Activated CD8-positive, alpha-beta T cell treated with anti-CD3 and anti-CD28 coated beads, Interleukin-2, amount 10 ng/mL, durations not matched to agents 7 days and 5 days (primary cell): ENCODE results near the gene DIPK1B. TPM values are rescaled to one million over a fixed set of nuclear protein-coding genes. Genes with fewer than 3 reads are reported as not detected.

ENCODE experiments used
- ATAC-seq: fragments of 150-1000 bp; cut with Tn5 transposase; one replicate; pipeline ENCODE4 v1.10.0; 2021; ENCODE audit warnings: moderate library complexity
- CTCF ChIA-PET: fragments of 350-600 bp; sonication (Branson Sonifier 250); formaldehyde crosslinking; loops from one replicate; lab custom pipeline; 2021; ENCODE audit warnings: antibody characterized with exemption; lab: Charles Lee
- POLR2A ChIA-PET: fragments of 350-600 bp; sonication (Branson Sonifier 250); formaldehyde crosslinking; loops from one replicate; lab custom pipeline; 2021; ENCODE audit warnings: antibody characterized with exemption; lab: Charles Lee
- DNase-seq: peaks from one replicate; pipeline ENCODE4 v3.0.0-alpha.2; 2020
- H3K27ac Mint-ChIP-seq: one replicate; pipeline ENCODE4 v1.8.0; 2021; ENCODE audit warnings: mild to moderate bottlenecking, mixed read lengths
- H3K27me3 Mint-ChIP-seq: one replicate; pipeline ENCODE4 v1.8.0; 2021; ENCODE audit warnings: low read depth, mixed read lengths
- H3K36me3 Mint-ChIP-seq: one replicate; pipeline ENCODE4 v1.8.0; 2021; ENCODE audit warnings: low read depth, mixed read lengths
- H3K4me1 Mint-ChIP-seq: one replicate; pipeline ENCODE4 v1.8.0; 2021; ENCODE audit warnings: low read depth, mixed read lengths
- H3K4me3 Mint-ChIP-seq: one replicate; pipeline ENCODE4 v1.8.0; 2021; ENCODE audit warnings: mild to moderate bottlenecking, mixed read lengths
- H3K9me3 Mint-ChIP-seq: one replicate; pipeline ENCODE4 v1.8.0; 2022; ENCODE audit warnings: mixed read lengths; ENCODE audit not compliant: insufficient read depth
- total RNA-seq, 2 experiments: library from RNA; stranded (reverse); gene quantifications; one replicate each; pipeline ENCODE4 v1.2.3, GENCODE V29; 2021

The DIPK1B gene
- total RNA-seq, 2 experiments from 2014 or later: 0.16 TPM; not detected in 1

DNA sequence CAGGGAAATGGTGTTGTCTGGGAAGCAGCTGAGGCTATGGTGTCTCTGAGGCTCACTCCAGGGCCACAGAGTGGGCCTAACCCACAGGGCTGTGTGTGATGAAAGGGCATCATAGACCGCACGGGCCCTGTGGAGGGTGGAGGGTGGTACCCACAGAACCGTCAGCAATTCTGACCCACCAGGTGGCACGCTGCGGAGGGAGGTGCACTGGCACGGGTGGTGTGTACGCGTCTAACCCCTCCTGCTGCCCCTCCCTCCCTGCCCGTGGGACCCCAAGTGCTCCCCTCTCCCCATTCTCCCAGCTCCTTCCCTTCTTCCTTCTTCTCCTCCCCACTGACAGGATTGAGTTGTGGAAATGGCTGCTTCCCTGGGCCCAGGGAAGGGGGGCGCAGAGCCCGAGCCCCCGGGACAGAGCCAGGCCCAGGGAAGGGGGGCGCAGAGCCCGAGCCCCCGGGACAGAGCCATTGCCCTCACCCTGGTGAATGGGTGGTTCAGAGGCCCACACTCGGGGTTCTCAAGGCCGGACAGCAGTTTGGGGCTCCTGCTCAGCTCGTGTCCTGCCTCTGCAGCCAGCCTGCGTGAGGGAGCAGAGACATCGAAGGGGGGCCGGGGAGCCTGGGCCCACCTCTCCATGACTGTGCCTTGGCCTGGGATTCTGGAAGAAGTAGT, 23.6 kb downstream of the DIPK1B start:
- no peaks in the 10 kb centered on the region for H3K4me1 Mint-ChIP-seq
- H3K36me3 Mint-ChIP-seq: no peaks in the 10 kb centered on the region
- no peak overlapping the region for H3K27ac Mint-ChIP-seq
- CTCF ChIA-PET: no interaction called here
- H3K27me3 Mint-ChIP-seq: no peaks in the 10 kb centered on the region
- no peak overlapping the region for H3K4me3 Mint-ChIP-seq
- ATAC-seq: no peak
- POLR2A ChIA-PET: no interaction called here
- no peaks in the 10 kb centered on the region for H3K9me3 Mint-ChIP-seq
- DNase-seq: no peak

DNA sequence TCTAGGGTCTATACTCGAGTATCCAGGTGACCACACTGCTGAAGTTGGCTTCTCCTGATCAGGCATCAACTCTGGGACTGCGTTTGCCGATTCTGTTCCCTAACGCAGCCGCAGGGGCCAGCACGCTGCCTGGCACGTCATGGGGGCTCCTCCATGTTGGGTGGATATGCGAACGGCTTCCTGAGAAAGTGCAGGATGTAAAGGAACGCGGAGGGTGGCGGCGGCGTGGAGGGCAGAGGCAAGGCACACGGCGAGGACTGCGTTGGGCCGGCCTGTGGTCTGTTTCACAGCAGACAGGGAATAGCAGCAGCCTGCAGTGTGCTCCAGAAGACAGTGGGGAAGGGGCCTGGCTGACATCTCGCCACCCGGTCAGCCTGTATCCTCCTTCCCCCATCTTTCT, 26.6 kb downstream of the DIPK1B start:
- no peak for DNase-seq
- Mint-ChIP-seq H3K4me3 (no peak overlapping the region), H3K27me3 (no peaks in the 10 kb centered on the region), H3K36me3 (no peaks in the 10 kb centered on the region), H3K9me3 (no peaks in the 10 kb centered on the region), H3K27ac (no peak overlapping the region), H3K4me1 (peaks cover 7% of the 10 kb centered on the region)
- ChIA-PET POLR2A (interaction anchor here (1.4 kb wide), 1 partner anchor 11 kb away, joined by 8 read pairs; no protein-coding TSS in a partner anchor), CTCF (no interaction called here)
- no peak for ATAC-seq

DNA sequence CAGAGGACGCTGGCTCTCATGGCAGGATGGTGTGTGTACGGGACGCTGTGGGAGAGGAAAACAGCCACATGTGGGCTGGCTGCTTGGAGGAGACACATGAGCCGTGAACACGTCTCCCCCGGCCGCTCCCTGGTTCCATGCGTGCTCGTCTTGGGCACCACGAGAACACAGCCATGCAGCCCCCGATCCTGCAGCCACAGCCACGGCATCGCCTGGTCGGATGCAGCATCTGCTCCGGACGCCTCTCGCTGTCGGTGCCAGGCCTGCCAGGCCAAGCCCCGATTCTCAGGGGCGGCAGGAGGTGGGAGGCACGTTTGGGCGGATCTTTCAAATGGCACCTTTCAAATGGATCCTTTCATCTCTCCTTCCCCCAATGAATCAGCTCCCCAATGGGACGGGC, 27.1 kb downstream of the DIPK1B start:
- no peaks in the 10 kb centered on the region for H3K9me3 Mint-ChIP-seq
- POLR2A ChIA-PET: no interaction called here
- no peaks in the 10 kb centered on the region for H3K36me3 Mint-ChIP-seq
- ATAC-seq: no peak
- CTCF ChIA-PET: interaction anchor here (1.4 kb wide), 1 partner anchor 18 kb away, joined by 4 read pairs; the partner anchor contains the start of gene LCN8
- no peak overlapping the region for H3K27ac Mint-ChIP-seq
- peaks cover 7% of the 10 kb centered on the region for H3K4me1 Mint-ChIP-seq
- H3K4me3 Mint-ChIP-seq: no peak overlapping the region
- H3K27me3 Mint-ChIP-seq: no peaks in the 10 kb centered on the region
- no peak for DNase-seq

DNA sequence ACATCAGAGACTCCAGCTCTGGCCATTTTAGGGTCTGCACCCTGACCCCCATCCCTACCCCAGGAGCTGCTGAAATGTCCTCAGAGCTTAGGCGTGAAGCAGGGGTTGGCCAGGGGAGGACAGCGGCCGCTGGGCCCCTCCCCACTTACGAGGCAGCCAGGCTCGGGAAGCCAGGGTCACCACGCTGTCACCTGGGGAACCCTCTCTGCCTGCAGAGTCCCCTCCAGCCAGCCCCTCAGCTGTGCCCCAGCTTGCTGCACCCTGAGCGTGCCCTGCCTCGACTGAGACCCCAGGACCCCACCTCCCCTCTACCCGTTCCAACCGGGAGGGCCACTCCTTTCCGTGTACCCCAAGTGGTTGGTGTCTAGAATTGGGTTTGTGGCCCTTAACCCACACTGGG, 27.7 kb downstream of the DIPK1B start:
- H3K9me3 Mint-ChIP-seq: no peaks in the 10 kb centered on the region
- no peak overlapping the region for H3K27ac Mint-ChIP-seq
- peaks cover 7% of the 10 kb centered on the region for H3K4me1 Mint-ChIP-seq
- H3K27me3 Mint-ChIP-seq: no peaks in the 10 kb centered on the region
- no peak overlapping the region for H3K4me3 Mint-ChIP-seq
- DNase-seq (no peak), ATAC-seq (no peak)
- no peaks in the 10 kb centered on the region for H3K36me3 Mint-ChIP-seq
- POLR2A ChIA-PET: no interaction called here
- CTCF ChIA-PET: interaction anchor here (1.4 kb wide), 1 partner anchor 18 kb away, joined by 4 read pairs; the partner anchor contains the start of gene LCN8

DNA sequence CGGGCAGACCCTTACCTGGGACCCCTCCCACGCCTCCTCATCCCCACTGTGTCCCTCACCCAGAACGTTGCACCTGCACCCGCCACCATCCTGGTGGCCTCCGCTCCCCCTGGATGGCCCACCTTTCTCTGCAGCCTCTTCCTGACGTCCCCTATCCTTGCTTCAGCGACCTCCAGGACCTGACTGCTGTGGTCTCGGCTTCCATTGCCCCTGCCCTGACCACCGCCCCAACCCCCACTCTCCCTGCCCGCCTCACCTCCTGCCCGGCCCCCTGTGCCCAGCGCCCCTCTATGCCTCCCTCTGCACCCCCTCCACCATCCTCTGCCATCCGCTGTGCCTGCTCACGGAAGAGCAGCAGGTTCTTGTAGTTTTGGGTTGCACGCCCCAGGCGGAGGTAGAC, 28.1 kb downstream of the DIPK1B start:
- Mint-ChIP-seq H3K36me3 (no peaks in the 10 kb centered on the region), H3K27me3 (no peaks in the 10 kb centered on the region), H3K4me1 (peaks cover 7% of the 10 kb centered on the region), H3K9me3 (no peaks in the 10 kb centered on the region), H3K27ac (peak overlapping the region; percentile 46), H3K4me3 (peak overlapping the region; percentile 25)
- DNase-seq (no peak), ATAC-seq (no peak)
- POLR2A ChIA-PET: interaction anchor here (1.1 to 2.3 kb wide), 2 partner anchors 12 to 22 kb away, joined by 3 to 13 read pairs; no protein-coding TSS in a partner anchor
- CTCF ChIA-PET: interaction anchor here (1.4 kb wide), 1 partner anchor 17 kb away, joined by 4 read pairs; the partner anchor contains the start of gene LCN8

DNA sequence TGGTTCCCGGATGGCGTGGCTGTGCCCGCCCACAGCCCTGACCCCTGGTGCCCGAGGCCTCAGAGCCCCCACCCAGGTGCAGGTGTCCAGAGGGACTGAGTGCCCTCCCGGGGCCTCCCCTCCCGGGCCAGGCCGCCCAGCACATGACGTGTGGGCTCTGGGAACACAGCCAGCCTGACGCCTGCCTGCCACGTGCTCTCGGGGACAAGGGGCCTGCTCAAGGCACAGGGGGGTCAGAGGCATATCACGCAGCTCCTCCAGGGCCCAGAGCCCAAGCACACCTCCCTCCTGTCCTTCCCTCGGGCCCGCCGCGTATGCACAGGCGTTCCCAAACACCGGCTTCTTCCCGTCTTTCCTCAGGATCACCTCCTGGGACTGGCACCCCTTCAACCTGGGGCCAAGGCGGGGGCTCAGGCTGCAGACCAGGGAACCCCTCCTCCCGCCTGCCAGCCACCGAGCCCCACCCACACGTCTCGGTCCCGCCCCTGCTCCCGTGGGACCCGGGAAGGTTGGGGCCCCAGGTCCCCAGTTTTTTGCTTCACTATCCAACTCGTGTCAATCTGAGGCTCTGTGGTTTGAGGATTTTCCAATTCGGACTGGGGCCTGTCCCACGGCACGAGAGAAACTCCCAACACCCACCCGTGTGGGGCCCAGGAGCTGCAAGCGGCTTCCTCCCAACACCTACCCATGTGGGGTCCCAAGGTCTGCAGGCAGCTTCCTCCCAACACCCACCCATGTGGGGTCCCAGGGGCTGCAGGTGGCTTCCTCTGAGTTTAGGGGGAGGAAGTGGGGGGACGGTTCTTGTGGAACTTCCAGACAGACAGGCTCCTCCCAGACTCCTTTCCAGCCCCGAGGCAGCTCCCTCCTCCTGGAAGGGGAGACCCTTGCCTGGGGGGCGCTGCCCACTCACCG, 28.9 kb downstream of the DIPK1B start:
- POLR2A ChIA-PET: interaction anchor here (1.1 to 2.3 kb wide), 2 partner anchors 12 to 23 kb away, joined by 3 to 13 read pairs; no protein-coding TSS in a partner anchor
- H3K4me3 Mint-ChIP-seq: peak overlapping the region; percentile 50
- no peak for DNase-seq

DNA sequence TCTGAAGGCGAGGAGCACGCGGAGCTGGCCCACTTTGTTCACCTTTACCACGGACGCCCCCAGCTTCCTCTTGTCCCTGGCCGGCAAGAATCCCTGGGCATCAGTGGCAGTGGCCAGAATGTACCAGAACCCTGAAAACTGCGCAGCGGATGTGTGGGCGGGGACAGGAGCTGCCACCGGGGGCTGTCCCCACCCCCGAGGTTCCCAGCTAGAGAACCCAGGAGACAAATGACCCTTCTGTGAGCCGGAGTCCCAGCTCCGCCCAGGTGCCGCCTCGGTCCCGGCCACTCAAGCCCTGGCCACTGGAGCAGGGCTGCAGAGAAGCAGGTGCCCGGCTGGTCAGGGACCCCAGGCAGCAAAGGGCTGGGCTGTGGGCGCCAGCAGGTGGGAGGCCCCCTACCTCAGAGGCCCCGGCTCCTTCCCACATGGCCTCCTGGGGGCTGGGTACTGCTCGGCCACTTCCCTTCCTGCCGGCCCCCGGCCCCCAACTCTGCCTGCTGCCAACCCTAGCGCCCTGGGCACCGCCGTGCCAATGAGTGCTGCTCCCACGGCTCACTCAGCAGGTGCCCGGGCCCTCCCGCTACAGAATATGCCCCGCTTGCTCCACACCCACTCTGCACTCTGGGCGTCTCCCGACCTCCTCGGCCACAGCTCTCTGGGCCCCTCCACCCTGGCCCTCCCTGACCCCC, 29.7 kb downstream of the DIPK1B start:
- POLR2A ChIA-PET: interaction anchor here (0.6 to 2.3 kb wide), 2 partner anchors 13 to 15 kb away, joined by 3 to 13 read pairs; no protein-coding TSS in a partner anchor
- DNase-seq: peak; percentile 63

More for the DNA sequence above, 28.9 kb downstream of the DIPK1B start:
- no peaks in the 10 kb centered on the region for H3K9me3 Mint-ChIP-seq
- H3K27ac Mint-ChIP-seq: no peak overlapping the region
- ATAC-seq: peak; percentile 31
- no peaks in the 10 kb centered on the region for H3K36me3 Mint-ChIP-seq
- CTCF ChIA-PET: interaction anchor here (1.0 kb wide), 1 partner anchor 12 kb away, joined by 5 read pairs; no protein-coding TSS in a partner anchor
- H3K4me1 Mint-ChIP-seq: peaks cover 7% of the 10 kb centered on the region
- H3K27me3 Mint-ChIP-seq: no peaks in the 10 kb centered on the region

DNA sequence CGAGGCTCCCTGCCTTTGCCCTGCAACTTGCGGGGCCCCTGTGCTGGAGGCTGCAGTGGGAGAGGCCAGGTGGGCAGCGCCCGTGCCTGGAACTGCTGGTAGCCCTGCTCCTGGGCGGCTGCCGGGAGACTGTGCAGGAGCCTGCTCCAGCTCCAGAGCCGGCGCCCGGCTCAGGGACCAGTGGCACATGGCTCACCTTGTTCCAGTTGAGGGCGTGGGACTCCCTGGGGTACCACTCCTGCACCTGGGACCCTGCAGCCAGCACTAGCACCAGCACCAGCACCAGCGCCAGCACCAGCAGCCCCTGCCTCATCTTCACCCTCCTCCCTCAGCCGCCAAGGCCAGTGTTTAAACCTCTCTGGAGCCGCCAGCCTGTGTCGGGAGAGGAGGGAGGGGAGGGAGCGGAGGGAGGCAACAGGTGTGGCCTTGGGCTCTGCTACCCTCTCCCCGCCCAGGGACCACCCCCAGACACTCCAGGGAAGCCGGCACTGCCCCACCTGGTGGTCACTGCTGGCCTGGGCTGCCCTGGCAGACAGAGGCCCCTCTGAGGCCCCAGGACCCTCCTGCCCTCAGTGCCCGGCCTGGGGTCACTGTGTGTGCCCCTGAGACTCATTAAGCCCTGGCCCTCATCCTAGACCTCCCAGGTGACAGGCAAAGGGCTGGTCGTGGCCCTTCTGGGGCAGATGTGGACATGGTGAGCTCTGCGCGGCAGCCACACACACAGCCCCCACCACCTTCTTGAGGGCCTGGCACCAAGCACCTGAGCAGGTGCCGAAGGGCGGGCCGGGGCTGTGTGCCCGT, 30.4 kb downstream of the DIPK1B start, which contains the start of gene LCN10:
Gene LCN10, minus strand, starts transcription at position 350 of the 801 bp plus-strand sequence. Its CDS starts 37 bp downstream, at position 313.
- Mint-ChIP-seq H3K4me3 (peak within 1 kb of the TSS; percentile 50), H3K4me1 (peaks cover 7% of the 10 kb centered on the region), H3K9me3 (no peaks in the 10 kb centered on the region), H3K36me3 (no peaks in the 10 kb centered on the region), H3K27me3 (no peaks in the 10 kb centered on the region), H3K27ac (peak within 1 kb of the TSS; percentile 57)
- ATAC-seq (no peak), DNase-seq (no peak)
- CTCF ChIA-PET: interaction anchor here (1.1 to 1.3 kb wide), 2 partner anchors 16 to 304 kb away, joined by 3 read pairs; no protein-coding TSS in a partner anchor
- POLR2A ChIA-PET: interaction anchor here (2.3 kb wide), 1 partner anchor 14 kb away, joined by 13 read pairs; no protein-coding TSS in a partner anchor

More for the DNA sequence above, 29.7 kb downstream of the DIPK1B start:
- no peaks in the 10 kb centered on the region for H3K9me3 Mint-ChIP-seq
- H3K4me3 Mint-ChIP-seq: peak overlapping the region; percentile 50
- peak; percentile 66 for ATAC-seq
- CTCF ChIA-PET: interaction anchor here (1.0 kb wide), 1 partner anchor 13 kb away, joined by 5 read pairs; no protein-coding TSS in a partner anchor
- peak overlapping the region; percentile 57 for H3K27ac Mint-ChIP-seq
- H3K36me3 Mint-ChIP-seq: no peaks in the 10 kb centered on the region
- peaks cover 7% of the 10 kb centered on the region for H3K4me1 Mint-ChIP-seq
- no peaks in the 10 kb centered on the region for H3K27me3 Mint-ChIP-seq

DNA sequence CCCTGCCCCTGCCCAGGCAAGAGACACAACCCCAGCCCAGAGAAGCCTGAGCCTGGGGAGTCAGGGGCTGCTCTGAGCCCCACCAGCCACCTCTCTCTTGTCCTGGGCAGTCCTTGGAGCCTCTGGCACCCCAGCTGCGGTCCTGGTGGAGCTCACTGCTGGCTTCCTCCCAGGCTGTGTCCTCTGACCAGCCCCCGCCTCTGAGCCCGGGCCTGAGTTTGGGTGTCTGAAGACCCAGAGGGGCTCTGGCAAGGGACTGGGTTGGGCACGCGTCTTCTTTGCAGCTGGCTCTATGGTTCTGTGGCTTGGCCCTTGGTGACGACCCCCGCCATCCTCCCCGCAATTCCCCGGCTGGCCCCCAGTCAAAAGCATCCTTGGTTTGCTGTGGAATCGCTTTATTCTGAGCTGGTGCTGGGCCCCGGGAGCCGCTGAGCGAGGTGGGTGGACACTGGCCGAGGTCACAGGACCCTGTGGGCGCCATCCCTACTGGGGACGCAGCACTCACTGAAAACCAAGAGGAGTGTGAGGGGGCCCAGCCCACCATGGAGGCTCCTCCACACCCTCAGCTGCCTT, 31.4 kb downstream of the DIPK1B start:
- CTCF ChIA-PET: interaction anchor here (1.1 to 1.3 kb wide), 2 partner anchors 17 to 303 kb away, joined by 3 read pairs; no protein-coding TSS in a partner anchor
- no peak overlapping the region for H3K27ac Mint-ChIP-seq
- no peak for ATAC-seq
- H3K4me1 Mint-ChIP-seq: peaks cover 7% of the 10 kb centered on the region
- H3K9me3 Mint-ChIP-seq: no peaks in the 10 kb centered on the region
- POLR2A ChIA-PET: no interaction called here
- no peaks in the 10 kb centered on the region for H3K27me3 Mint-ChIP-seq
- no peaks in the 10 kb centered on the region for H3K36me3 Mint-ChIP-seq
- DNase-seq: no peak
- no peak overlapping the region for H3K4me3 Mint-ChIP-seq

DNA sequence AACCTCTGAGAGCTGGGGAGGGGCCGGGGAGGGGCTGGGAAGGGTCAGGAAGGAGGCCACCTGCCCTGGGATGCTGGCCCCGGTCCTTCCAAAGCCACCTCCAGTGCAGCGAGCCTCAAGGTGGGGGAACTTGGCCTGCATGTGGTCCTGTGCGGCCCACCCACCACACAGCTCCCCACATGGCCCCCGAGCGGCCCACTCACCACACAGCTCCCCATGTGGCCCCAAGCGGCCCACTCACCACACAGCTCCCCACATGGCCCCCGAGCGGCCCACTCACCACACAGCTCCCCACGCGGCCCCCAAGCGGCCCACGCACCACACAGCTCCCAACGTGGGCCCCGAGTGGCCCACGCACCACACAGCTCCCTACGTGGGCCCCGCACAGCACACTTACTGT, 32.4 kb downstream of the DIPK1B start:
- peaks cover 2% of the 10 kb centered on the region for H3K27me3 Mint-ChIP-seq
- POLR2A ChIA-PET: no interaction called here
- H3K27ac Mint-ChIP-seq: no peak overlapping the region
- no peaks in the 10 kb centered on the region for H3K36me3 Mint-ChIP-seq
- no peak overlapping the region for H3K4me3 Mint-ChIP-seq
- H3K9me3 Mint-ChIP-seq: no peaks in the 10 kb centered on the region
- peaks cover 7% of the 10 kb centered on the region for H3K4me1 Mint-ChIP-seq
- ATAC-seq (no peak), DNase-seq (no peak)
- CTCF ChIA-PET: no interaction called here
